ENCODE data around the gene SPAG16.

The SPAG16 gene

DNA sequence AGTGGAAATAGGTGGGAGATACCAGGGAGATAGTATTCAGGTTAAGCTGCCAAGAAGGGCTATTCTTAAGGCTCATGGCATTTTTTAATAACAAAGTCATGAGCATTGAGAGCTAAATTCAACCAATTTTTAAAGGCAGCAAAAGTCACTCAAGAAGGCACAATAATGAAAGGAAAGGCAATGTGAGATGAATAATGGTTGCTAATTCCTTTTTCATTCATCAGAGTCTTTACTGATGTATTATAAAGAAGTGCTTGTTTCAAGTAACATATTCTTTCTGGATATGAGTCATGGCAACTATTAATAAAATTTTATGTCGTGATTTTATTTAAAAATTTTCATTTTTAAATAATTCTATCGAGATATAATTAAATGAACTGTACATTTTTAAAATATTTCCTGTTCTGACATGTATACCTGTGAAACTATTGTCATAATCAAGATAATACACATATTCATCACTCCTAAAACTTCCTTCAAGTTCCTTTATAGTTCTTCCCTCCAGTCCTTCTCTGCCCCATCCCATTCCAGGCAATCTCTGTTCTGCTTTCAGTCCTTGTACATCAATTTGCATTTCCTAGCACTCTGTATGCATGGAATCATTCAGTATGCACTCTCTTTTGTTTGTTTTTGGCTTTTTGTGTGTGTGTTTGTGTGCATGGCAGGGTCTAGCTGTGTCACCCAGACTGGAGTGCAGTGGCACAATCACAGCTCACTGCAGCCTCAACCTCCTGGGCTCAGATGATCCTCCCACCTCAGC lies 1167.4 kb downstream of the SPAG16 start:
- in situ Hi-C loops (cut with HindIII; ENCODE audit: low sequenced_read_pairs), result no loop called here

More for the DNA sequence above, 1167.4 kb downstream of the SPAG16 start:
- TF ChIP-seq, protein P1, sequence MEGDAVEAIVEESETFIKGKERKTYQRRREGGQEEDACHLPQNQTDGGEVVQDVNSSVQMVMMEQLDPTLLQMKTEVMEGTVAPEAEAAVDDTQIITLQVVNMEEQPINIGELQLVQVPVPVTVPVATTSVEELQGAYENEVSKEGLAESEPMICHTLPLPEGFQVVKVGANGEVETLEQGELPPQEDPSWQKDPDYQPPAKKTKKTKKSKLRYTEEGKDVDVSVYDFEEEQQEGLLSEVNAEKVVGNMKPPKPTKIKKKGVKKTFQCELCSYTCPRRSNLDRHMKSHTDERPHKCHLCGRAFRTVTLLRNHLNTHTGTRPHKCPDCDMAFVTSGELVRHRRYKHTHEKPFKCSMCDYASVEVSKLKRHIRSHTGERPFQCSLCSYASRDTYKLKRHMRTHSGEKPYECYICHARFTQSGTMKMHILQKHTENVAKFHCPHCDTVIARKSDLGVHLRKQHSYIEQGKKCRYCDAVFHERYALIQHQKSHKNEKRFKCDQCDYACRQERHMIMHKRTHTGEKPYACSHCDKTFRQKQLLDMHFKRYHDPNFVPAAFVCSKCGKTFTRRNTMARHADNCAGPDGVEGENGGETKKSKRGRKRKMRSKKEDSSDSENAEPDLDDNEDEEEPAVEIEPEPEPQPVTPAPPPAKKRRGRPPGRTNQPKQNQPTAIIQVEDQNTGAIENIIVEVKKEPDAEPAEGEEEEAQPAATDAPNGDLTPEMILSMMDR (IDR thresholded peaks at IDR 0.05; ENCODE audit: low read depth, low read length, missing control alignments), result no peak
- no peak overlapping the region for H3K4me3 ChIP-seq (ENCODE audit: low read depth, low read length)
- DNase-seq (ENCODE audit: low read depth), result no peak

All from astrocyte of the cerebellum (primary cell).